ENCODE results near the gene DNAJB12. TPM values are rescaled to one million over a fixed set of nuclear protein-coding genes. Genes with fewer than 3 reads are reported as not detected.
A peak's percentile ranks its signal among the peaks of the same experiment; 100 is the strongest.

Gene DNAJB12
- total and polyA plus RNA-seq, 8 donors: 14.6 to 22.0 (median 18.8) TPM

DNA sequence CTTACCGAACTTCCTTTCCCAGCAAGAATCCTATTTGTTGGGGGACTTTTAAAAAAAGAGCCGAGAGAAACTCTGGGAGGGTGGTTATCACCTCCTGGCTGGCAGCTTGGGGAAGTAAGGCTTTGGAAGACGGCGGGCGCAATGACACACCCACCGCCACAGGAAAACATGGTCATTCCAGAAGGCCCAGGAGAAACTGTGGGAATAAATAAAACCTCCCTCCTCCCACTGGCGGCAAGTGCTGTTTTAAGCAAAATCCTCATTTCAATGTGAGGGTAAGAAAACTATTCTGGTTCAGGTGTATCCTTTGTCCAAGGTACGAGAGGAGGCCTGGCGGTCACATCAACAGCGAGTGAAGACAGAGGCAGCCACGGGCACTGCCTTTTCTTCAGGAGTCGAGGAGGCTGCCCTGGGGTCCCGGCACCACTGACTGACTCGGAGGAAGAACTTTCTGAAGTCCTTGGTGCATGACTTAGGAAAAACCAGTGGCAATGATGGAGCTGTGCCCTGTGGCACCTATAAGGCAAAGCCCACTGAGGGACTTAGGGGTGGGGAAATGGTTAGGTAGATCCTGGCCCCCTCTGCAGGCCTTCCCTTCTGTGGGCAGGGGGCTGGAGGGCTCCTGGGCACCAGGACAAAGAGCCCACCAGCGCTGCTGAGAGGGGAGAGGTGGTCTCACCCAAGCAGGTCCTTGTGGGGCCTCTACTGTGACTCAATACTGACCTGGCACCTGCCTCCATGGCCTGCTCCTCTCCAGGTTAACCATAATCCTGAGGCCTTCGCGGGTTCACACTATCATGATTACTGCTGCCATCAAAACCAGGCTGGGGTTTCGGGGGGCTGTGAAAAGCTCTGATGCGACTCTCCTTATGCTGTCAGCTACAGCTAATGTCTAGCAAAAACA lies 21.4 kb downstream of the DNAJB12 start:
- Histone ChIP-seq H3K9me3 (no peaks in the 10 kb centered on the region), H3K4me3 (no peak overlapping the region), H3K27ac (peak overlapping the region; percentile 2 to 97 (median 89)), H3K27me3 (no peaks in the 10 kb centered on the region), H3K36me3 (peaks cover 0 to 6% (median 0%) of the 10 kb centered on the region in 3 donors), H3K4me1 (peaks cover 73 to 86% (median 80%) of the 10 kb centered on the region in 3 donors)
- no peak for FAIRE-seq
- no peak for TF ChIP-seq CTCF (IDR thresholded peaks at IDR 0.05)
- intact Hi-C loops (cut with DNase I): loop anchor here in 1 of 3 donors (10.0 kb wide), 1 partner anchor 99 kb away; no protein-coding TSS in a partner anchor
- ATAC-seq: no peak
- peak in 1 of 6 donors; percentile 45 for DNase-seq
- WGBS, 2 donors: 88 to 89% methylated on average over 19 of the region's 19 CpGs

DNA sequence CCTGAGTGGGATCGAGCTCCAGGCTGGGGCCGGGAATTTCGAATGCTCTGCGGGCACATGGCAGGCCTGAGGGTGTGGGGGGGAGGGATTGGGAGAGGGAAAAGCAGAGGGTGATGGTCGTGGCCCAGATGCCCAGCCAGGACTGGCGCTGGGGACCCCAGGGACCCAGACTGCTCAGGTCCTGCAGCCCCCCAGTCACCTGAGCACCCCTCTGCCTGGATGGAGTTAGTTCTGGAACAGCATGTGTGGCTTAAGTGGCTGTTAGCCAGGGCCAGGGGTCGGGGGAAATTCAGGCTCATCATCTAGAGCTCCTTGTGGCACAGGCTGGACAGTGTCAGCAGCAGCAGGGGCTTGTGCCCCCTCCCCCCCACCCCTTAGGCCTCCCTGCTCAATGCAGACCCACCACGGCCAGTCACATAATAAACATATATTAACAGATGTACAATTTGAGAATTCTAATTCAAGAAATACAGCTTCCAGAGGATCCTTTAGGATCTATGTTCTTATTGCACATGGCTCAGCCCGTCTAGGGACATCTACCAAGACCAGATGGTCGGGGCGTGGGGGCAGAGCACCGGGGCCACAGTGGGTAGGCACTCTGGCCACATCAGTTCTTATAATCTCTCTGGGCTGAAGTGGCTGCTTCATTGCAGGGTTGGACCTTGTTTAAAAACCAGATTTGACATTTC lies 22.2 kb downstream of the DNAJB12 start:
- H3K27me3 ChIP-seq: no peaks in the 10 kb centered on the region
- 65 to 66% methylated on average over 12 of the region's 12 CpGs for WGBS, 2 donors
- H3K4me3 ChIP-seq: peak overlapping the region in 1 of 4 donors; percentile 11
- intact Hi-C loops (cut with DNase I): loop anchor here in 1 of 3 donors (10.0 kb wide), 1 partner anchor 98 kb away; no protein-coding TSS in a partner anchor
- ATAC-seq (no peak), DNase-seq (peak in 1 of 6 donors; percentile 83), FAIRE-seq (no peak)
- H3K27ac ChIP-seq: peak overlapping the region; percentile 81 to 97 (median 87)
- TF ChIP-seq CTCF (IDR thresholded peaks at IDR 0.05): no peak
- H3K4me1 ChIP-seq: peaks cover 81 to 93% (median 88%) of the 10 kb centered on the region in 3 donors
- H3K9me3 ChIP-seq: no peaks in the 10 kb centered on the region
- H3K36me3 ChIP-seq: no peaks in the 10 kb centered on the region

GRCh38 chr10:72331575-72332422 lies 22.9 kb downstream of the DNAJB12 start:
- Histone ChIP-seq H3K36me3 (no peaks in the 10 kb centered on the region), H3K27me3 (no peaks in the 10 kb centered on the region), H3K27ac (peak overlapping the region; percentile 81 to 97 (median 87)), H3K4me1 (peaks cover 78 to 89% (median 88%) of the 10 kb centered on the region in 3 donors), H3K9me3 (no peaks in the 10 kb centered on the region), H3K4me3 (peak overlapping the region in 1 of 4 donors; percentile 11)
- DNase-seq (peak; percentile 90 to 97 (median 92)), FAIRE-seq (no peak), ATAC-seq (peak; percentile 51 to 70 (median 62))
- WGBS, 2 donors: 4% methylated on average over 27 of the region's 27 CpGs
- intact Hi-C loops (cut with DNase I): loop anchor here in 1 of 3 donors (10.0 kb wide), 1 partner anchor 97 kb away; no protein-coding TSS in a partner anchor
- TF ChIP-seq CTCF (IDR thresholded peaks at IDR 0.05): peak in 3 of 4 donors; percentile 29 to 46 (median 32)

- FAIRE-seq (no peak), DNase-seq (no peak)
Observed at GRCh38 chr10:72330069-72330426, 24.7 kb downstream of the DNAJB12 start.

More at GRCh38 chr10:72330069-72330426, 24.7 kb downstream of the DNAJB12 start:
- Histone ChIP-seq H3K27me3 (no peaks in the 10 kb centered on the region), H3K4me3 (no peak overlapping the region), H3K4me1 (peaks cover 60 to 79% (median 77%) of the 10 kb centered on the region in 3 donors), H3K9me3 (no peaks in the 10 kb centered on the region), H3K36me3 (no peaks in the 10 kb centered on the region), H3K27ac (peak overlapping the region; percentile 51 to 97 (median 87))
- no peak for TF ChIP-seq CTCF (IDR thresholded peaks at IDR 0.05)
- no peak for ATAC-seq
- WGBS, 2 donors: 35 to 39% methylated on average over 2 of the region's 2 CpGs
- intact Hi-C loops (cut with DNase I): loop anchor here in 1 of 3 donors (10.0 kb wide), 1 partner anchor 95 kb away; no protein-coding TSS in a partner anchor

Data from pancreas (tissue), 10 donors.